ENCODE data around the gene TSNAXIP1. TPM values are rescaled to one million over a fixed set of nuclear protein-coding genes. Genes with fewer than 3 reads are reported as not detected.

Gene TSNAXIP1
- total and polyA plus RNA-seq, 9 of the 15 experiments (the other 6 are each of a cell fraction or from before 2014, with no cell fraction given), result 0.03 to 0.24 (median 0.11) TPM; not detected in 4

DNA sequence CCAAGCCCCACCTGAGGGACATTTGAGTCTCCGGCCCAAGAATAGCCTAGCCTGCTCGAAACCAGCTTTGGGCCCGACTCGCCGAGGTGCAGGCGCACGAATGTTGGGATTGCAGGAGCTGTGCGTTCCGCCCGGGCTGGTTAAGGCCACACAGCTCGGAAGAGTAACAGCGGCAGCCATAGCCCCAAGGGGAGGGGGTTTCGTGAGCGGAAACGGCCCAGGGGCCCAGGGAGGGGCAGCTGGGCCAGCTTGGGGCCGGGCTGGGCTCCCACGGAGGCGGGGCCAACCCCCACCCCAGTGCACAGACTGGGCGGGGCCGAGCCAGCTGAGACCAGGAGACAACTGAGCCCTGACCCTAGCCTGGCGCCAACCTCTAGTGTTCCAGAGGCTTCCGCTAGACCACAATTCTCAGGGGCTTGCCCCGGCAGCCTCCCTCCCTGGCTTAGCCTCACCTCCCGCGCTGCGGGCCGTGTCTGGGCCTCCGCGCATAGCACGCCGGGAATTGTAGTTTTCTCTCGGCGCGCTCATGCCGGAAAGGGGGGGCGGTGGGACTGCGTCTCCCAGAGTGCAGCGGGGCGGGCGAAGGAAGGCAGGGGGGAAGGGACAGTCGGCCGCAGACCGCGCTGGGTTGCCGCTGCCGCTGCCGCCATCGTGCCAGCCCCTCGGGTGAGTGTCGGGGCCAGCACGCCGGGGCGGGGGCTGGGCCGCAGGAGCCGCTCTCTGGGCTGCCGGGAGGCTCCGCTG lies 39.8 kb downstream of the TSNAXIP1 start, which contains the start of gene NUTF2 (continued):
- TF ChIP-seq, protein P1, sequence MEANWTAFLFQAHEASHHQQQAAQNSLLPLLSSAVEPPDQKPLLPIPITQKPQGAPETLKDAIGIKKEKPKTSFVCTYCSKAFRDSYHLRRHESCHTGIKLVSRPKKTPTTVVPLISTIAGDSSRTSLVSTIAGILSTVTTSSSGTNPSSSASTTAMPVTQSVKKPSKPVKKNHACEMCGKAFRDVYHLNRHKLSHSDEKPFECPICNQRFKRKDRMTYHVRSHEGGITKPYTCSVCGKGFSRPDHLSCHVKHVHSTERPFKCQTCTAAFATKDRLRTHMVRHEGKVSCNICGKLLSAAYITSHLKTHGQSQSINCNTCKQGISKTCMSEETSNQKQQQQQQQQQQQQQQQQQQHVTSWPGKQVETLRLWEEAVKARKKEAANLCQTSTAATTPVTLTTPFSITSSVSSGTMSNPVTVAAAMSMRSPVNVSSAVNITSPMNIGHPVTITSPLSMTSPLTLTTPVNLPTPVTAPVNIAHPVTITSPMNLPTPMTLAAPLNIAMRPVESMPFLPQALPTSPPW (CRISPR knock-in tag; IDR thresholded peaks at IDR 0.05), result peak; percentile 99
- TF ChIP-seq GATAD2B (IDR thresholded peaks at IDR 0.05; ENCODE audit: borderline replicate concordance), result no peak
- no peak for TF ChIP-seq ASH1L (IDR thresholded peaks at IDR 0.05; ENCODE audit: borderline replicate concordance, low read depth, partially characterized antibody)
- no peak for TF ChIP-seq ZNF274 (IDR thresholded peaks at IDR 0.05; ENCODE audit: borderline replicate concordance, low read depth, low read length)
- TF ChIP-seq CBX5 (IDR thresholded peaks at IDR 0.05; ENCODE audit: borderline replicate concordance, low read depth), result 0 out of 2 replicates have a peak, but pooled peaks have one; percentile 23
- TF ChIP-seq FIP1L1 (IDR thresholded peaks at IDR 0.05; ENCODE audit: low read depth, low read length, poor library complexity, severe bottlenecking), result peak; percentile 89
- peak; percentile 78; the same call in 1 of the 2 replicates for TF ChIP-seq ZNF175 (CRISPR knock-in tag; IDR thresholded peaks at IDR 0.05; ENCODE audit: low read depth)
- TF ChIP-seq, protein P2, sequence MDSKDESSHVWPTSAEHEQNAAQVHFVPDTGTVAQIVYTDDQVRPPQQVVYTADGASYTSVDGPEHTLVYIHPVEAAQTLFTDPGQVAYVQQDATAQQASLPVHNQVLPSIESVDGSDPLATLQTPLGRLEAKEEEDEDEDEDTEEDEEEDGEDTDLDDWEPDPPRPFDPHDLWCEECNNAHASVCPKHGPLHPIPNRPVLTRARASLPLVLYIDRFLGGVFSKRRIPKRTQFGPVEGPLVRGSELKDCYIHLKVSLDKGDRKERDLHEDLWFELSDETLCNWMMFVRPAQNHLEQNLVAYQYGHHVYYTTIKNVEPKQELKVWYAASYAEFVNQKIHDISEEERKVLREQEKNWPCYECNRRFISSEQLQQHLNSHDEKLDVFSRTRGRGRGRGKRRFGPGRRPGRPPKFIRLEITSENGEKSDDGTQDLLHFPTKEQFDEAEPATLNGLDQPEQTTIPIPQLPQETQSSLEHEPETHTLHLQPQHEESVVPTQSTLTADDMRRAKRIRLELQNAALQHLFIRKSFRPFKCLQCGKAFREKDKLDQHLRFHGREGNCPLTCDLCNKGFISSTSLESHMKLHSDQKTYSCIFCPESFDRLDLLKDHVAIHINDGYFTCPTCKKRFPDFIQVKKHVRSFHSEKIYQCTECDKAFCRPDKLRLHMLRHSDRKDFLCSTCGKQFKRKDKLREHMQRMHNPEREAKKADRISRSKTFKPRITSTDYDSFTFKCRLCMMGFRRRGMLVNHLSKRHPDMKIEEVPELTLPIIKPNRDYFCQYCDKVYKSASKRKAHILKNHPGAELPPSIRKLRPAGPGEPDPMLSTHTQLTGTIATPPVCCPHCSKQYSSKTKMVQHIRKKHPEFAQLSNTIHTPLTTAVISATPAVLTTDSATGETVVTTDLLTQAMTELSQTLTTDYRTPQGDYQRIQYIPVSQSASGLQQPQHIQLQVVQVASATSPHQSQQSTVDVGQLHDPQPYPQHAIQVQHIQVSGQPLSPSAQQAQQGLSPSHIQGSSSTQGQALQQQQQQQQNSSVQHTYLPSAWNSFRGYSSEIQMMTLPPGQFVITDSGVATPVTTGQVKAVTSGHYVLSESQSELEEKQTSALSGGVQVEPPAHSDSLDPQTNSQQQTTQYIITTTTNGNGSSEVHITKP (IDR thresholded peaks at IDR 0.05; ENCODE audit: partially characterized antibody), result peak; percentile 81
- TF ChIP-seq, protein P3, sequence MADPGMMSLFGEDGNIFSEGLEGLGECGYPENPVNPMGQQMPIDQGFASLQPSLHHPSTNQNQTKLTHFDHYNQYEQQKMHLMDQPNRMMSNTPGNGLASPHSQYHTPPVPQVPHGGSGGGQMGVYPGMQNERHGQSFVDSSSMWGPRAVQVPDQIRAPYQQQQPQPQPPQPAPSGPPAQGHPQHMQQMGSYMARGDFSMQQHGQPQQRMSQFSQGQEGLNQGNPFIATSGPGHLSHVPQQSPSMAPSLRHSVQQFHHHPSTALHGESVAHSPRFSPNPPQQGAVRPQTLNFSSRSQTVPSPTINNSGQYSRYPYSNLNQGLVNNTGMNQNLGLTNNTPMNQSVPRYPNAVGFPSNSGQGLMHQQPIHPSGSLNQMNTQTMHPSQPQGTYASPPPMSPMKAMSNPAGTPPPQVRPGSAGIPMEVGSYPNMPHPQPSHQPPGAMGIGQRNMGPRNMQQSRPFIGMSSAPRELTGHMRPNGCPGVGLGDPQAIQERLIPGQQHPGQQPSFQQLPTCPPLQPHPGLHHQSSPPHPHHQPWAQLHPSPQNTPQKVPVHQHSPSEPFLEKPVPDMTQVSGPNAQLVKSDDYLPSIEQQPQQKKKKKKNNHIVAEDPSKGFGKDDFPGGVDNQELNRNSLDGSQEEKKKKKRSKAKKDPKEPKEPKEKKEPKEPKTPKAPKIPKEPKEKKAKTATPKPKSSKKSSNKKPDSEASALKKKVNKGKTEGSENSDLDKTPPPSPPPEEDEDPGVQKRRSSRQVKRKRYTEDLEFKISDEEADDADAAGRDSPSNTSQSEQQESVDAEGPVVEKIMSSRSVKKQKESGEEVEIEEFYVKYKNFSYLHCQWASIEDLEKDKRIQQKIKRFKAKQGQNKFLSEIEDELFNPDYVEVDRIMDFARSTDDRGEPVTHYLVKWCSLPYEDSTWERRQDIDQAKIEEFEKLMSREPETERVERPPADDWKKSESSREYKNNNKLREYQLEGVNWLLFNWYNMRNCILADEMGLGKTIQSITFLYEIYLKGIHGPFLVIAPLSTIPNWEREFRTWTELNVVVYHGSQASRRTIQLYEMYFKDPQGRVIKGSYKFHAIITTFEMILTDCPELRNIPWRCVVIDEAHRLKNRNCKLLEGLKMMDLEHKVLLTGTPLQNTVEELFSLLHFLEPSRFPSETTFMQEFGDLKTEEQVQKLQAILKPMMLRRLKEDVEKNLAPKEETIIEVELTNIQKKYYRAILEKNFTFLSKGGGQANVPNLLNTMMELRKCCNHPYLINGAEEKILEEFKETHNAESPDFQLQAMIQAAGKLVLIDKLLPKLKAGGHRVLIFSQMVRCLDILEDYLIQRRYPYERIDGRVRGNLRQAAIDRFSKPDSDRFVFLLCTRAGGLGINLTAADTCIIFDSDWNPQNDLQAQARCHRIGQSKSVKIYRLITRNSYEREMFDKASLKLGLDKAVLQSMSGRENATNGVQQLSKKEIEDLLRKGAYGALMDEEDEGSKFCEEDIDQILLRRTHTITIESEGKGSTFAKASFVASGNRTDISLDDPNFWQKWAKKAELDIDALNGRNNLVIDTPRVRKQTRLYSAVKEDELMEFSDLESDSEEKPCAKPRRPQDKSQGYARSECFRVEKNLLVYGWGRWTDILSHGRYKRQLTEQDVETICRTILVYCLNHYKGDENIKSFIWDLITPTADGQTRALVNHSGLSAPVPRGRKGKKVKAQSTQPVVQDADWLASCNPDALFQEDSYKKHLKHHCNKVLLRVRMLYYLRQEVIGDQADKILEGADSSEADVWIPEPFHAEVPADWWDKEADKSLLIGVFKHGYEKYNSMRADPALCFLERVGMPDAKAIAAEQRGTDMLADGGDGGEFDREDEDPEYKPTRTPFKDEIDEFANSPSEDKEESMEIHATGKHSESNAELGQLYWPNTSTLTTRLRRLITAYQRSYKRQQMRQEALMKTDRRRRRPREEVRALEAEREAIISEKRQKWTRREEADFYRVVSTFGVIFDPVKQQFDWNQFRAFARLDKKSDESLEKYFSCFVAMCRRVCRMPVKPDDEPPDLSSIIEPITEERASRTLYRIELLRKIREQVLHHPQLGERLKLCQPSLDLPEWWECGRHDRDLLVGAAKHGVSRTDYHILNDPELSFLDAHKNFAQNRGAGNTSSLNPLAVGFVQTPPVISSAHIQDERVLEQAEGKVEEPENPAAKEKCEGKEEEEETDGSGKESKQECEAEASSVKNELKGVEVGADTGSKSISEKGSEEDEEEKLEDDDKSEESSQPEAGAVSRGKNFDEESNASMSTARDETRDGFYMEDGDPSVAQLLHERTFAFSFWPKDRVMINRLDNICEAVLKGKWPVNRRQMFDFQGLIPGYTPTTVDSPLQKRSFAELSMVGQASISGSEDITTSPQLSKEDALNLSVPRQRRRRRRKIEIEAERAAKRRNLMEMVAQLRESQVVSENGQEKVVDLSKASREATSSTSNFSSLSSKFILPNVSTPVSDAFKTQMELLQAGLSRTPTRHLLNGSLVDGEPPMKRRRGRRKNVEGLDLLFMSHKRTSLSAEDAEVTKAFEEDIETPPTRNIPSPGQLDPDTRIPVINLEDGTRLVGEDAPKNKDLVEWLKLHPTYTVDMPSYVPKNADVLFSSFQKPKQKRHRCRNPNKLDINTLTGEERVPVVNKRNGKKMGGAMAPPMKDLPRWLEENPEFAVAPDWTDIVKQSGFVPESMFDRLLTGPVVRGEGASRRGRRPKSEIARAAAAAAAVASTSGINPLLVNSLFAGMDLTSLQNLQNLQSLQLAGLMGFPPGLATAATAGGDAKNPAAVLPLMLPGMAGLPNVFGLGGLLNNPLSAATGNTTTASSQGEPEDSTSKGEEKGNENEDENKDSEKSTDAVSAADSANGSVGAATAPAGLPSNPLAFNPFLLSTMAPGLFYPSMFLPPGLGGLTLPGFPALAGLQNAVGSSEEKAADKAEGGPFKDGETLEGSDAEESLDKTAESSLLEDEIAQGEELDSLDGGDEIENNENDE (IDR thresholded peaks at IDR 0.05; ENCODE audit: low read depth, low read length), result no peak
- TF ChIP-seq ZNF780A (CRISPR knock-in tag; IDR thresholded peaks at IDR 0.05), result no peak

Measured in K562 (cell line).